Measurements from ENCODE around the gene LSP1. TPM values are rescaled to one million over a fixed set of nuclear protein-coding genes. Genes with fewer than 3 reads are reported as not detected.

The LSP1 gene
- total RNA-seq, 1 experiment from 2014 or later, result not detected

GRCh38 chr11:1917523-1918435 is 64.9 kb downstream of the LSP1 start:
- Histone ChIP-seq H3K4me3 (ENCODE audit: low read depth, low read length, poor library complexity, severe bottlenecking) (no peak overlapping the region), H3K4me1 (ENCODE audit: insufficient read depth, low read length, poor library complexity, severe bottlenecking) (no peaks in the 10 kb centered on the region), H3K27me3 (replicated peaks; ENCODE audit: insufficient read depth, low read depth, low read length, poor library complexity) (no peaks in the 10 kb centered on the region), H3K36me3 (ENCODE audit: insufficient read depth, low read length, poor library complexity, severe bottlenecking) (no peaks in the 10 kb centered on the region), H3K27ac (ENCODE audit: low read depth, low read length, poor library complexity, severe bottlenecking) (no peak overlapping the region), H3K9me3 (ENCODE audit: low read depth, low read length, poor library complexity, severe bottlenecking) (no peaks in the 10 kb centered on the region)
- no TSS peak for BruUV-seq (replicated peaks)
- CTCF ChIA-PET, result no interaction called here
- intact Hi-C loops (cut with micrococcal nuclease; ENCODE audit: unreplicated experiment), result no loop called here
- POLR2A ChIA-PET (ENCODE audit: low non-redundant PET), result no interaction called here
- no peak for TF ChIP-seq EZH2 (IDR thresholded peaks at IDR 0.05; ENCODE audit: borderline replicate concordance, low read depth, low read length, poor library complexity, severe bottlenecking)
- 0 out of 2 replicates have a peak, but pooled peaks have one; percentile 20 for TF ChIP-seq CTCF (conservative IDR thresholded peaks at IDR 0.05; ENCODE audit: low read depth, low read length)
- DNase-seq (ENCODE audit: low spot score), result no peak

- Histone ChIP-seq H3K27me3 (replicated peaks; ENCODE audit: insufficient read depth, low read depth, low read length, poor library complexity) (no peaks in the 10 kb centered on the region), H3K27ac (ENCODE audit: low read depth, low read length, poor library complexity, severe bottlenecking) (no peak overlapping the region), H3K4me1 (ENCODE audit: insufficient read depth, low read length, poor library complexity, severe bottlenecking) (no peaks in the 10 kb centered on the region), H3K9me3 (ENCODE audit: low read depth, low read length, poor library complexity, severe bottlenecking) (no peaks in the 10 kb centered on the region), H3K4me3 (ENCODE audit: low read depth, low read length, poor library complexity, severe bottlenecking) (no peak overlapping the region), H3K36me3 (ENCODE audit: insufficient read depth, low read length, poor library complexity, severe bottlenecking) (no peaks in the 10 kb centered on the region)
- ChIA-PET CTCF (no interaction called here), POLR2A (ENCODE audit: low non-redundant PET) (no interaction called here)
- no peak for DNase-seq (ENCODE audit: low spot score)
- TF ChIP-seq CTCF (conservative IDR thresholded peaks at IDR 0.05; ENCODE audit: low read depth, low read length), result no peak
- no peak for TF ChIP-seq EZH2 (IDR thresholded peaks at IDR 0.05; ENCODE audit: borderline replicate concordance, low read depth, low read length, poor library complexity, severe bottlenecking)
- BruUV-seq (replicated peaks), result no TSS peak
- intact Hi-C loops (cut with micrococcal nuclease; ENCODE audit: unreplicated experiment), result no loop called here
These were observed 65.8 kb downstream of the LSP1 start for GRCh38 chr11:1918436-1919315.

- BruUV-seq (replicated peaks), result no TSS peak
- no peak within 1 kb of the TSS for H3K27ac ChIP-seq (ENCODE audit: low read depth, low read length, poor library complexity, severe bottlenecking)
- no peak within 1 kb of the TSS for H3K4me3 ChIP-seq (ENCODE audit: low read depth, low read length, poor library complexity, severe bottlenecking)
- POLR2A ChIA-PET (ENCODE audit: low non-redundant PET), result no interaction called here
- H3K27me3 ChIP-seq (replicated peaks; ENCODE audit: insufficient read depth, low read depth, low read length, poor library complexity), result no peaks in the 10 kb centered on the region
- H3K36me3 ChIP-seq (ENCODE audit: insufficient read depth, low read length, poor library complexity, severe bottlenecking), result no peaks in the 10 kb centered on the region
- no peak for TF ChIP-seq CTCF (conservative IDR thresholded peaks at IDR 0.05; ENCODE audit: low read depth, low read length)
- TF ChIP-seq EZH2 (IDR thresholded peaks at IDR 0.05; ENCODE audit: borderline replicate concordance, low read depth, low read length, poor library complexity, severe bottlenecking), result no peak
- intact Hi-C loops (cut with micrococcal nuclease; ENCODE audit: unreplicated experiment), result loop anchor here (5.0 kb wide), 1 partner anchor 37 kb away; no protein-coding TSS in a partner anchor
- no peak for DNase-seq (ENCODE audit: low spot score)
- H3K9me3 ChIP-seq (ENCODE audit: low read depth, low read length, poor library complexity, severe bottlenecking), result no peaks in the 10 kb centered on the region
- CTCF ChIA-PET, result no interaction called here
- no peaks in the 10 kb centered on the region for H3K4me1 ChIP-seq (ENCODE audit: insufficient read depth, low read length, poor library complexity, severe bottlenecking)
These were observed 66.7 kb downstream of the LSP1 start, which contains the start of gene TNNT3 for GRCh38 chr11:1919391-1920127. TNNT3 (plus strand) TSS chr11:1919703; CDS start chr11:1922875, 3,172 bp downstream.

All from A673 (cell line).